KMS-11 (cell line): ENCODE data around the gene SAPCD1.

Source experiments
- H2AFZ ChIP-seq: fragments of 200-600 bp; sonication (generic); 2 replicates; pipeline ENCODE4 v1.6.1; 2016; ENCODE audit warnings: antibody characterized with exemption, mixed run types, low read depth
- H3K27ac ChIP-seq: fragments of 200-600 bp; sonication (generic); 2 replicates; pipeline ENCODE4 v1.6.1; 2016; ENCODE audit warnings: mild to moderate bottlenecking, mixed run types
- H3K27me3 ChIP-seq: fragments of 200-600 bp; sonication (generic); 2 replicates; pipeline ENCODE4 v1.6.1; 2017; ENCODE audit warnings: mild to moderate bottlenecking, low read depth, mixed run types, moderate library complexity; ENCODE audit not compliant: insufficient read depth
- H3K36me3 ChIP-seq: fragments of 200-600 bp; sonication (generic); 2 replicates; pipeline ENCODE4 v1.6.1; 2017; ENCODE audit warnings: mild to moderate bottlenecking, mixed run types; ENCODE audit not compliant: insufficient read depth
- H3K4me1 ChIP-seq: fragments of 200-600 bp; sonication (generic); 2 replicates; pipeline ENCODE4 v1.6.1; 2016; ENCODE audit warnings: mild to moderate bottlenecking, low read depth, mixed run types; ENCODE audit not compliant: poor library complexity, severe bottlenecking
- H3K4me2 ChIP-seq: fragments of 200-600 bp; sonication (generic); 2 replicates; pipeline ENCODE4 v1.7.0; 2016; ENCODE audit warnings: mild to moderate bottlenecking, mixed run types
- H3K4me3 ChIP-seq: fragments of 200-600 bp; sonication (generic); IDR thresholded peaks from 2 replicates; pipeline ENCODE4 v1.6.1; 2017; ENCODE audit warnings: low read depth, low read length, mixed read lengths; ENCODE audit not compliant: insufficient read depth
- H3K79me2 ChIP-seq: fragments of 200-600 bp; sonication (generic); 2 replicates; pipeline ENCODE4 v1.6.1; 2016; ENCODE audit warnings: low read depth, mixed run types; ENCODE audit not compliant: insufficient read depth
- H3K9ac ChIP-seq: fragments of 200-600 bp; sonication (generic); 2 replicates; pipeline ENCODE4 v1.6.1; 2016; ENCODE audit warnings: mild to moderate bottlenecking, mixed run types
- H4K20me1 ChIP-seq: fragments of 200-600 bp; sonication (generic); 2 replicates; pipeline ENCODE4 v1.6.1; 2016; ENCODE audit warnings: mild to moderate bottlenecking, mixed run types; ENCODE audit not compliant: insufficient read depth
- CTCF ChIP-seq: fragments of 200-600 bp; sonication (generic); conservative IDR thresholded peaks from 2 replicates; pipeline ENCODE4 v1.6.1; 2017; ENCODE audit warnings: low read depth, mild to moderate bottlenecking, antibody characterized with exemption, low read length, moderate library complexity, mixed read lengths

The SAPCD1 gene

GRCh38 chr6:31744422-31744821 is 18.0 kb upstream of the SAPCD1 start:
- Histone ChIP-seq H3K79me2 (peaks cover 12% of the 10 kb centered on the region; the same call in 1 of the 2 replicates), H3K27ac (no peak overlapping the region), H3K4me3 (no peak overlapping the region), H3K27me3 (no peaks in the 10 kb centered on the region), H3K4me1 (peaks cover 13% of the 10 kb centered on the region), H3K4me2 (no peak overlapping the region), H3K9ac (no peak overlapping the region), H2AFZ (no peak overlapping the region), H4K20me1 (no peaks in the 10 kb centered on the region), H3K36me3 (no peaks in the 10 kb centered on the region)
- TF ChIP-seq CTCF = no peak

- no peak for TF ChIP-seq CTCF
- Histone ChIP-seq H3K4me1 (no peaks in the 10 kb centered on the region), H3K36me3 (no peaks in the 10 kb centered on the region), H4K20me1 (no peaks in the 10 kb centered on the region), H2AFZ (no peak overlapping the region), H3K9ac (no peak overlapping the region), H3K4me3 (no peak overlapping the region), H3K27ac (no peak overlapping the region), H3K4me2 (no peak overlapping the region), H3K27me3 (no peaks in the 10 kb centered on the region), H3K79me2 (no peaks in the 10 kb centered on the region)
These were observed 13.0 kb upstream of the SAPCD1 start for GRCh38 chr6:31749301-31750036.

- Histone ChIP-seq H4K20me1 (no peaks in the 10 kb centered on the region), H3K79me2 (no peaks in the 10 kb centered on the region), H3K9ac (no peak overlapping the region), H3K4me1 (no peaks in the 10 kb centered on the region), H3K27ac (no peak overlapping the region), H3K4me3 (no peak overlapping the region), H2AFZ (no peak overlapping the region), H3K27me3 (no peaks in the 10 kb centered on the region), H3K36me3 (no peaks in the 10 kb centered on the region), H3K4me2 (no peak overlapping the region)
- no peak for TF ChIP-seq CTCF
These were observed 11.9 kb upstream of the SAPCD1 start for GRCh38 chr6:31750411-31751022.

- H3K9ac ChIP-seq = no peak overlapping the region
- no peaks in the 10 kb centered on the region for H3K4me1 ChIP-seq
- no peaks in the 10 kb centered on the region for H4K20me1 ChIP-seq
- no peaks in the 10 kb centered on the region for H3K36me3 ChIP-seq
- no peak for TF ChIP-seq CTCF
- H3K27ac ChIP-seq = no peak overlapping the region
- no peak overlapping the region for H3K4me2 ChIP-seq
- H3K27me3 ChIP-seq = no peaks in the 10 kb centered on the region
- H2AFZ ChIP-seq = no peak overlapping the region
- H3K4me3 ChIP-seq = no peak overlapping the region
- no peaks in the 10 kb centered on the region for H3K79me2 ChIP-seq
These were observed 9.6 kb upstream of the SAPCD1 start for GRCh38 chr6:31752739-31753319.
